IPS-NIHi7 (cell line): ENCODE measurements around the gene HDAC2.
"Not testable (repeated sequence)": the region's sequence is repeated elsewhere in the genome, so short reads cannot be mapped to it uniquely, and the experiment has no call there.

Experiments used
- DNase-seq: peaks from one replicate; pipeline ENCODE4 v3.0.0; 2012; ENCODE audit warnings: mixed read lengths; ENCODE audit errors: extremely low spot score

Gene HDAC2

GRCh38 chr6:113976806-113977205, 5.9 kb upstream of the HDAC2 start:
- DNase-seq: no peak

GRCh38 chr6:113971741-113972140, 793 bp upstream of the HDAC2 start:
- no peak for DNase-seq

GRCh38 chr6:113969888-113970804, 802 bp downstream of the HDAC2 start:
- peak; percentile 51 for DNase-seq

DNA sequence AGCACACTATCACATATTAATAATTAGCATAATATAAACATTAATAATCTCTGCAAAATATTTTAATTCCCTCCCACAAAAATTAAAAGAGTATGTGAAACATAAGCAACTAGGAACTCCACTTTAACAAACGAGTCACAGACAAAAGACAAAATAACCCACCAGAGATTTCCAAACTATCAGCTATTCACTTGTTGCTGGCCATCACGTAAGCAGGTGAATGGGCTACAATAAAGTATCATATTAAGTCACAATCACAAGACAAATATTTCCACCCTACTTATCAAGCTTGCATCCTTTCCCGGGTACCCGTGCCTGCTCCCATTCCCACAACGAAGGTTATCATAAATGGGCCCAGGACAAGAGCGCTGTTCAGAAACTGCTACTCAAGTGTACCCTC, 2.5 kb downstream of the HDAC2 start:
- no peak for DNase-seq

- no peak for DNase-seq
These were observed 3.2 kb downstream of the HDAC2 start for GRCh38 chr6:113967777-113968176.

GRCh38 chr6:113960795-113961194, 10.2 kb downstream of the HDAC2 start:
- DNase-seq: no peak

GRCh38 chr6:113959235-113959634, 11.7 kb downstream of the HDAC2 start:
- DNase-seq: no peak

DNA sequence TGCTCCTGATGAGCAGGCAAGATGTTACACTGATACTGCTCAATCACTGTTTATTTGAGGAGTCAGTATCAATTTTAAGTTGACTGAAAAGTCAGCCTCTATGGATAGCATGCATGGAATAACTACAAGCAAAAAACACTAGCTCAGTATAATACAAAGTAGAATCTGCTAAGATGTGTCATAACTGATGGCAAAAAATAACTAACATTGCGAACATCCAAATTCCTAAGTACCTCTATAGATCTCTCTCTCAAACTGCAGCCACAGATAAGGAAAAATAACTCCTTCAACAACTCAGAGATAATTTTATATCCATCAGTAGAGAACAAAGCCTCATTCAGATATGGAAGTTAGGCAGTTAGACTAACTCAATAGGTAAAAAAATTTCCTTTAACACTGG, 16.3 kb downstream of the HDAC2 start:
- DNase-seq: no peak

GRCh38 chr6:113953346-113953745, 17.6 kb downstream of the HDAC2 start:
- no peak for DNase-seq

DNA sequence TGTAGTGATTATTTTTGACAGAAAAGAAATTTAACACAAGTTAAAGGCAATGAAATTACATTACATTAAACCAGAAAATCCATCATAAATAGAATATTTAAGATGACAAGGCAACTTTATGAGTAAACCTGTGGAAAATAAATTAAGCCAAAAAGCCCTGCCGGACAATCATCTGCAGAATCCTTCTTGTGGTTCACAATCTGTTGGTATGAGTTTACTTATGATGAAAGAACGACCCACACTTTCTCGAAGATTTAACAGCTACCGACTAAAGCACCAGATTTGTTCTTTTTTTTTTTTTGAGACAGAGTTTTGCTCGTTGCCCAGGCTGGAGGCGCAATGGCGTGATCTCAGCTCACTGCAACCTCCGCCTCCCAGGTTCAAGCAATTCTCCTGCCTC, 21.4 kb downstream of the HDAC2 start:
- no peak for DNase-seq

DNA sequence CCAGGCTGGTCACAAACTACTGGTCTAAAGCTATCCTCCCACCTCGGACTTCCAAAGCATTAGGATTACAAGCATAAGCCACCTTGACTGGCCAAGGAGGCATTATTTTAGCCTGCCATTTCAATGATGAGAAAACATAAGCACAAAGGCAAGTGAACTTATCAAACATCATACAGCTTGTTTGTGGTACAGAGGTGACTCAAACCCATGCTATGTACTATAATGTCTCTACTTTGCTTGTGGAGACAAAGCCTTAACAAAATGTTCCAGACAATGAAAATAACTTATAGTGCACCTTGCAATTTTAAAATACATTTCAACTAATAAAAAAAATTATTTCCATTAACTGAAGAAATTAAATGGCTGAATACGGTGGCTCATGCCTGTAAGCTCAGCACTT, 26.2 kb downstream of the HDAC2 start:
- DNase-seq: no peak

DNA sequence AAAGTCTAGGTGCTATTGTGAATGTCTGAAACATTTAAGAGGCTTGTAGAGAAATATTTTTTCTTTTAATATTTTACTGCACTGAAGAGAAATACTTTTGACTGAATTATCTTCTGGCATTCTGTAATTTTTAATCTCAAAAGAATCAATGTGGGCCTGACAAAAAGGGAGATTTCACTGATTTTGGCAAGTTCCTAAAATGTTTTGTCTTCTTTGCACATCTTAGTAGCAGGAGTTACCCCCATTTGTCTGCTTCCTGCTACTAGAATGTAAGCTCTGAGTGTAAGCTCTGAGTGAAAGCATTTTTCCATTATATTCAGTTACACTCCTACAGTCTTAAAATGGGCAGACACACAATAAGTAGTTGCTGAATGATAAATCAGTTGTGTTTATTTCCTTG, 31.1 kb downstream of the HDAC2 start:
- DNase-seq: no peak

DNA sequence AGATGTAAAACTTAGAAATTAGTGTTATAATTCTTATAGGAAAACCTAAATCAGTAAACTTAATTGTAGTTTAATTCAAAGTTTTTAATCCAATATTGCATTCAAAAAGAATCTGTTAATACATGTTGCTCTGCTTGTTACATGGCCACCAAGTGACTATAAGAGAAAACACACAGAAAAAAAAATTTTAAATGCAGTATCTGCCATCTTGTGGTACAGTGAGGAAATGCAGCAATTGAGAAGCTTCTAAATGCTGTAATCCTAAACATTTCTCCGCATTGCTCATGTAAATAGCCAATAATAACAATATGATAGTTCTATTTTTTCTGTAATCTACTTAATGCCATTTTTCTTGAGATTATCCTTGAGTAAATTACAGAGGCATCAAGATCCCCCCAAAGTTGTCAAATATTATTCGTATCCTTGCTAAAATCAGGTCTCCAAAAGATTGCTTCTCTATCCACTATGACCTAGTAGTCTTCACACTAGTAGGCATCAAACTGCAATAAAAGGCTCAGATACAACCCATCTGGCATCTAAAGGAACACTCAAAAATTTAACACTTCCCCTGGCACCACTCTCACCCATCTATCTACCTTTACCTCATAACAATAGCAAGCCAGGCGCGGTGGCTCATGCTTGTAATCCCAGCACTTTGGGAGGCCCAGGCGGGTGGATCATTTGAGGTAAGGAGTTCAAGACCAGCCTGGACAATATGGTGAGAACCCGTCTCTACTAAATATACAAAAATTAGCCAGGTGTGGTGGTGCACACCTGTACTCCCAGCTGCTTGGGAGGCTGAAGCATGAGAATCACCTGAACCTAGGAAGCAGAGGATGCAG, 34.6 kb downstream of the HDAC2 start:
- peak; percentile 33 for DNase-seq

GRCh38 chr6:113934101-113934500, 36.8 kb downstream of the HDAC2 start:
- no peak for DNase-seq

DNA sequence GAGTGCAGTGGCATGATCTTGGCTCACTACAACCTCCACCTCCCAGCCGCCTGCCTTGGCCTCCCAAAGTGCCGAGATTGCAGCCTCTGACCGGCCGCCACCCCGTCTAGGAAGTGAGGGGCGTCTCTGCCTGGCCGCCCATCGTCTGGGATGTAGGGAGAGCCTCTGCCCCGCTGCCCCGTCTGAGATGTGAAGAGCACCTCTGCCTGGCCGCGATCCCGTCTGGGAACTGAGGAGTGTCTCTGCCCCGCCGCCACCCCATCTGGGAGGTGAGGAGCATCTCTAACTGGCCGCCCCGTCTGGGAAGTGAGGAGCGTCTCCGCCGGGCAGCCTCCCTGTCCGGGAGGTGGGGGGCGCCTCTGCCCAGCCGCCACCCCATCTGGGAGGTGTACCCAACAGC, 39.0 kb downstream of the HDAC2 start:
- not testable (repeated sequence) for DNase-seq

DNA sequence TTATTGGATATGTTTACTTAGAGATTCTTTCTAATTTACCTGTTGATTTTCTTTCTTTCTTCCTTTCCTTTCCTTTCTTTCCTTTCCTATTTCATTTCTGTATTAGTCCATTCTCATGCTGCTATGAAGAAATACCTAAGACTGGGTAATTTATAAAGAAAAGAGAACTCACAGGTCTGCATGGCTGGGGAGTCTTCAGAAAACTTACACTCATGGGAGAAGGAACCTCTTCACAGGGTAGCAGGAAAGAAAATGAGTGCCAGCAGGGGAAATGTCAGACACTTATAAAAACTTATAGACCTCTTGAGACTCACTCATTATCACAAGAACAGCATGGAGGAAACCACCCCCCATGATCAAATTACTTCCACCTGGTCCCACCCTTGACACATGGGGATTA, 40.8 kb downstream of the HDAC2 start:
- no peak for DNase-seq

DNA sequence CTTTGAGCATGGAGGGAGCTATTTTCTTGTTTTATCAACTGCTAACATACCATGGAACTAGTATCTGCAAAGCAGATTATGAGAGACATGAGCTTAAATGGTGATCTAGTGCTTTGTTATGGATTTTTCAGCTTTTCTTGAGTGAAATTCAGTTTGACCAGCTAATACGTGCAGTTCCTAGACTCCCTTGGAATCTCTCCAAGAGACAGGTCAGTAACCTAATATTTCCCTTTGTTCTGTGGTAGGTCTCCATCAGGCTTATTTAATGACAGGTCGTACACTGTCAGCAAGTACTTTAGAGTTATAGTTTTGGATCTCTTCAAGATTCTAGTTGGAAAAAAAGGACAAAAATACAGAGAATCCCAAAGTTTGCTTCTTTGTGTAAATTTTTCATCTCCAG, 43.9 kb downstream of the HDAC2 start:
- DNase-seq: no peak

- DNase-seq: no peak
These were observed 45.6 kb downstream of the HDAC2 start for GRCh38 chr6:113925378-113925777.

DNA sequence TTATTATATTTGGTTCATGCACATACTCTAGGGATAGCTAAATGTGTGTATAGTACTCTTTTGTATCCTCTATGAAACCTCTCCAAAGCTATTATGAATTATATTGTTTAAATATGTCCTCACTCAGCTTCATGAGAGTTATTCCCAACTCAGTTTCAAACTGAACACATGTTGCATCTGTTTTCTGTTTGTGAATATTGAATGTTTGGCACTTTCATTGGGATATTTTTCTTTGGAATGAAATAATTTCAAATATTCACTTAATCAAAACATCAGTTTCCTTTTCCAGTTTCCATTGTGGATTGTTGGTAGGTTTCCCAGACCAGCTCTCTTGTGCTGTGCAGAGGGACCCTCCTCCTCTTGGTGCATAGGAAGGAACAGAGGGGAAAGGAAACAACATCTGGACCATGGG, 46.6 kb downstream of the HDAC2 start:
- no peak for DNase-seq

DNA sequence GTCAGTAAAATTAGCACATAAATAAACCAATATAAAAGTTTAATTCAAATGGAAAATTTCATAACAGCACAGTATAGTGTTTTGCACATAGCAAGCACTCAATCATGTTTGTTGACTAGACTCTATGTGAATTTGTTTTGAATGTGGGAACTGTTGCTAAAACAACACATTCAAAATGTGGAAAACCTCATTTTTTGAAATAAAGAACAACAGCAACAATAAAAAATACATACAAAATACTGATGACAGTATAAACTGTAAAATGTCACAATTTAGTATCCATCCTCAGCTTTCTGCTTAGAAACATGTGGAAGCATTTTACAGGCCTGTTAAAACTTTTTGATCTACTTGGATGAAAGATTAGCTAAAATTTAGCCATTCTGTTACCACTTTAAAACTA, 47.4 kb downstream of the HDAC2 start:
- no peak for DNase-seq

GRCh38 chr6:113921299-113921904, 49.5 kb downstream of the HDAC2 start:
- DNase-seq: no peak

- peak; percentile 16 for DNase-seq
These were observed 50.2 kb downstream of the HDAC2 start for GRCh38 chr6:113920663-113921267.
